ENCODE results near the gene SPNS3.
A peak's percentile ranks its signal among the peaks of the same experiment; 100 is the strongest.

SPNS3 gene

GRCh38 chr17:4433515-4434031 is at the start of gene SPNS3:
Gene SPNS3 (plus strand): TSS chr17:4433940. CDS start chr17:4433968, 28 bp downstream.
- DNase-seq, result peak in 5 of 14 donors; percentile 7 to 50 (median 17)

GRCh38 chr17:4386406-4386805 is 47.3 kb upstream of the SPNS3 start:
- DNase-seq, result no peak

GRCh38 chr17:4387137-4387536 is 46.6 kb upstream of the SPNS3 start:
- DNase-seq, result no peak

- no peak for DNase-seq
Observed at GRCh38 chr17:4389079-4389478, 44.7 kb upstream of the SPNS3 start.

- no peak for DNase-seq
Observed at GRCh38 chr17:4393806-4394205, 39.9 kb upstream of the SPNS3 start.

- DNase-seq, result no peak
Observed at GRCh38 chr17:4394208-4395110, 39.3 kb upstream of the SPNS3 start.

- no peak for DNase-seq
Observed at GRCh38 chr17:4395111-4395478, 38.6 kb upstream of the SPNS3 start.

GRCh38 chr17:4397840-4398239 is 35.9 kb upstream of the SPNS3 start:
- no peak for DNase-seq

- DNase-seq, result no peak
Observed at GRCh38 chr17:4405038-4405669, 28.6 kb upstream of the SPNS3 start.

- no peak for DNase-seq
Observed at GRCh38 chr17:4405699-4406098, 28.0 kb upstream of the SPNS3 start.

GRCh38 chr17:4406386-4406785 is 27.4 kb upstream of the SPNS3 start:
- DNase-seq, result no peak

GRCh38 chr17:4407216-4407615 is 26.5 kb upstream of the SPNS3 start:
- no peak for DNase-seq

GRCh38 chr17:4407851-4408250 is 25.9 kb upstream of the SPNS3 start:
- peak in 1 of 14 donors; percentile 18 for DNase-seq

- DNase-seq, result no peak
Observed at GRCh38 chr17:4409659-4410058, 24.1 kb upstream of the SPNS3 start.

GRCh38 chr17:4411201-4411600 is 22.5 kb upstream of the SPNS3 start:
- no peak for DNase-seq

GRCh38 chr17:4412933-4413831 is 20.6 kb upstream of the SPNS3 start:
- peak in 13 of 14 donors; percentile 8 to 87 (median 76) for DNase-seq

GRCh38 chr17:4417129-4417667 is 16.5 kb upstream of the SPNS3 start:
- no peak for DNase-seq

GRCh38 chr17:4420692-4421131 is 13.0 kb upstream of the SPNS3 start:
- DNase-seq, result peak in 10 of 14 donors; percentile 6 to 50 (median 21)

- DNase-seq, result no peak
Observed at GRCh38 chr17:4422864-4423263, 10.9 kb upstream of the SPNS3 start.

- DNase-seq, result no peak
Observed at GRCh38 chr17:4425398-4425797, 8.3 kb upstream of the SPNS3 start.

- DNase-seq, result no peak
Observed at GRCh38 chr17:4426499-4427208, 7.1 kb upstream of the SPNS3 start.

- DNase-seq, result no peak
Observed at GRCh38 chr17:4427505-4427904, 6.2 kb upstream of the SPNS3 start.
